ENCODE data around the gene STARD13. TPM values are rescaled to one million over a fixed set of nuclear protein-coding genes. Genes with fewer than 3 reads are reported as not detected.

The STARD13 gene
- total and polyA plus RNA-seq, 2 donors (not counting 1 experiment from before 2014, with no cell fraction given), result 0.06 to 0.22 TPM

DNA sequence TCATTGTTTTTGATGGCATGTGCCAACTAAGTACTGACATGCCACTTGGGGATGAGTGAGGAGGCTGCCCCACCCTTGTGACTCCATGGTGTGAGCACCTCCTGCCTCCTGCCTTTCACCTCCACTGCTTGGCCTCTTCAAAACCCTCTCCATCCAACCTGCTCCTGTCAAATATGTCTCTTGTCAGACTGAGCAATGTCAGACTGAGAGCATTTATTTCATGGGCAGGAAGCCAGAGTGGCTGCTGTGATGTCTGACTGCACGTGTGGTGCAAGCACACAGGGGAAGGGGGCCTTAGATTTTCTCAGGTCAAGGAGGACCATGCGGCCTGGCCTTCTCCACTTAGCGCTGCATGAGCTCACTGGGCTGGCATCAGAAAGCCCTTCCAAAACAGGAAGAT is 68.3 kb downstream of the STARD13 start:
- Mint-ChIP-seq H3K4me3 (no peak overlapping the region), H3K4me1 (no peaks in the 10 kb centered on the region), H3K27ac (no peak overlapping the region), H3K27me3 (no peaks in the 10 kb centered on the region), H3K9me3 (ENCODE audit: insufficient read depth) (no peaks in the 10 kb centered on the region)
- Histone ChIP-seq H3K4me1 (ENCODE audit: control insufficient read depth in 2 of 2, insufficient read depth in 2 of 2, low read length in 2 of 2) (no peaks in the 10 kb centered on the region), H3K27me3 (replicated peaks in 1 of 4; ENCODE audit: control extremely low read depth in 1 of 4, control insufficient read depth in 3 of 4, insufficient read depth in 4 of 4, low read length in 3 of 4) (no peaks in the 10 kb centered on the region), H4K20me1 (ENCODE audit: control insufficient read depth, insufficient read depth, low read length, poor library complexity, severe bottlenecking) (no peaks in the 10 kb centered on the region), H3K9ac (ENCODE audit: low read length) (no peak overlapping the region), H3K4me3 (ENCODE audit: control extremely low read depth in 1 of 5, extremely low read depth in 1 of 5, insufficient read depth in 1 of 5, low read depth in 2 of 5, low read length in 4 of 5) (no peak overlapping the region), H3K27ac (ENCODE audit: low read length in 2 of 2) (no peak overlapping the region), H3K9me3 (ENCODE audit: control extremely low read depth in 1 of 3, control insufficient read depth in 2 of 3, insufficient read depth in 1 of 3, low read length in 2 of 3) (no peaks in the 10 kb centered on the region), H3K4me2 (replicated peaks; ENCODE audit: low read depth, low read length, poor library complexity, severe bottlenecking) (no peak overlapping the region), H2AFZ (ENCODE audit: insufficient read depth, low read depth, low read length, poor library complexity, severe bottlenecking) (no peak overlapping the region), H3K36me3 (replicated peaks in 1 of 2; ENCODE audit: control extremely low read depth in 1 of 2, control insufficient read depth in 1 of 2, extremely low read depth in 1 of 2, insufficient read depth in 2 of 2, low read length in 1 of 2) (no peaks in the 10 kb centered on the region), H3K79me2 (ENCODE audit: control insufficient read depth, insufficient read depth, low read length) (no peaks in the 10 kb centered on the region)
- intact Hi-C loops (cut with micrococcal nuclease), result no loop called here
- ATAC-seq (ENCODE audit: low read depth), result no peak
- ChIA-PET POLR2A (no interaction called here), CTCF (interaction anchor here (1.7 kb wide), 1 partner anchor 11 kb away, joined by 9 read pairs; no protein-coding TSS in a partner anchor)
- DNase-seq, result no peak
- 88% methylated on average over 2 of the region's 3 CpGs for WGBS (ENCODE audit: insufficient coverage)
- TF ChIP-seq, protein P1, sequence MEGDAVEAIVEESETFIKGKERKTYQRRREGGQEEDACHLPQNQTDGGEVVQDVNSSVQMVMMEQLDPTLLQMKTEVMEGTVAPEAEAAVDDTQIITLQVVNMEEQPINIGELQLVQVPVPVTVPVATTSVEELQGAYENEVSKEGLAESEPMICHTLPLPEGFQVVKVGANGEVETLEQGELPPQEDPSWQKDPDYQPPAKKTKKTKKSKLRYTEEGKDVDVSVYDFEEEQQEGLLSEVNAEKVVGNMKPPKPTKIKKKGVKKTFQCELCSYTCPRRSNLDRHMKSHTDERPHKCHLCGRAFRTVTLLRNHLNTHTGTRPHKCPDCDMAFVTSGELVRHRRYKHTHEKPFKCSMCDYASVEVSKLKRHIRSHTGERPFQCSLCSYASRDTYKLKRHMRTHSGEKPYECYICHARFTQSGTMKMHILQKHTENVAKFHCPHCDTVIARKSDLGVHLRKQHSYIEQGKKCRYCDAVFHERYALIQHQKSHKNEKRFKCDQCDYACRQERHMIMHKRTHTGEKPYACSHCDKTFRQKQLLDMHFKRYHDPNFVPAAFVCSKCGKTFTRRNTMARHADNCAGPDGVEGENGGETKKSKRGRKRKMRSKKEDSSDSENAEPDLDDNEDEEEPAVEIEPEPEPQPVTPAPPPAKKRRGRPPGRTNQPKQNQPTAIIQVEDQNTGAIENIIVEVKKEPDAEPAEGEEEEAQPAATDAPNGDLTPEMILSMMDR (IDR thresholded peaks at IDR 0.05), result no peak
- no peak for TF ChIP-seq EZH2 (IDR thresholded peaks at IDR 0.05; ENCODE audit: borderline replicate concordance, insufficient read depth, low read depth, low read length, poor library complexity, severe bottlenecking)

DNA sequence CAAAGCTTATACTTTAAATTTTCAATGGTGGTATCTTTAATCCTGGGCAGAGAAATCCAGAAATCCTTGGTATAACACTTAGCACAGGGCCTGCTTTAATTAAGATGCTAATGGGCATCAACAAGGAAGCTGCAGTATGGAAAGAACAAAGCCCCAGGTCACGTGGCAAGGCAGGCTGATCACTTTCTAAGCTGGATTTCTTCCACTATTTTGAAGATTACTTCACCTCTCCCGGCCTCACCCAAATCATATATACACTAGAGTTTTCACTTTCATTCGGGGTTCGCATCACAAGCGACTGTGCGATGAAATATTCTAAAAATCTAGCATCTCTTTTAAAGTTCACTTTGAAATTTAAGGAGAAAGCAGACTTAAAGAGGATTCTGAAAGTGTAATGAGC is 71.8 kb downstream of the STARD13 start:
- Mint-ChIP-seq H3K4me1 (no peaks in the 10 kb centered on the region), H3K27me3 (peaks cover 7% of the 10 kb centered on the region), H3K4me3 (no peak overlapping the region), H3K27ac (no peak overlapping the region), H3K9me3 (ENCODE audit: insufficient read depth) (no peaks in the 10 kb centered on the region)
- no peaks in the 10 kb centered on the region for H3K79me2 ChIP-seq (ENCODE audit: control insufficient read depth, insufficient read depth, low read length)
- no peak for DNase-seq
- no peak for ATAC-seq (ENCODE audit: low read depth)
- H2AFZ ChIP-seq (ENCODE audit: insufficient read depth, low read depth, low read length, poor library complexity, severe bottlenecking), result no peak overlapping the region
- WGBS (ENCODE audit: insufficient coverage), result 88% methylated on average over 1 of the region's 6 CpGs
- H3K4me3 ChIP-seq (ENCODE audit: control extremely low read depth in 1 of 5, extremely low read depth in 1 of 5, insufficient read depth in 1 of 5, low read depth in 2 of 5, low read length in 4 of 5), result no peak overlapping the region
- no peaks in the 10 kb centered on the region for H3K9me3 ChIP-seq (ENCODE audit: control extremely low read depth in 1 of 3, control insufficient read depth in 2 of 3, insufficient read depth in 1 of 3, low read length in 2 of 3)
- H3K36me3 ChIP-seq (replicated peaks in 1 of 2; ENCODE audit: control extremely low read depth in 1 of 2, control insufficient read depth in 1 of 2, extremely low read depth in 1 of 2, insufficient read depth in 2 of 2, low read length in 1 of 2), result no peaks in the 10 kb centered on the region
- intact Hi-C loops (cut with micrococcal nuclease), result no loop called here
- H3K4me2 ChIP-seq (replicated peaks; ENCODE audit: low read depth, low read length, poor library complexity, severe bottlenecking), result no peak overlapping the region
- CTCF ChIA-PET, result no interaction called here
- H3K4me1 ChIP-seq (ENCODE audit: control insufficient read depth in 2 of 2, insufficient read depth in 2 of 2, low read length in 2 of 2), result no peaks in the 10 kb centered on the region
- H3K27ac ChIP-seq (ENCODE audit: low read length in 2 of 2), result no peak overlapping the region
- TF ChIP-seq EZH2 (IDR thresholded peaks at IDR 0.05; ENCODE audit: borderline replicate concordance, insufficient read depth, low read depth, low read length, poor library complexity, severe bottlenecking), result no peak
- TF ChIP-seq, protein P1 (IDR thresholded peaks at IDR 0.05), result no peak
- H4K20me1 ChIP-seq (ENCODE audit: control insufficient read depth, insufficient read depth, low read length, poor library complexity, severe bottlenecking), result no peaks in the 10 kb centered on the region
- POLR2A ChIA-PET, result no interaction called here
- no peaks in the 10 kb centered on the region for H3K27me3 ChIP-seq (replicated peaks in 1 of 4; ENCODE audit: control extremely low read depth in 1 of 4, control insufficient read depth in 3 of 4, insufficient read depth in 4 of 4, low read length in 3 of 4)
- no peak overlapping the region for H3K9ac ChIP-seq (ENCODE audit: low read length)

Measured in B cell (primary cell).